HG02840 (cell line): ENCODE data around the gene DYRK3.
A peak's percentile ranks its signal among the peaks of the same experiment; 100 is the strongest.
"Not testable (repeated sequence)": the region's sequence is repeated elsewhere in the genome, so short reads cannot be mapped to it uniquely, and the experiment has no call there.

Experiments
- ATAC-seq: cut with Tn5 transposase; IDR thresholded peaks from one replicate; pipeline ENCODE4 v1.9.1; 2021; ENCODE audit warnings: mild to moderate bottlenecking, moderate library complexity, moderate number of reproducible peaks; ENCODE audit not compliant: unreplicated experiment, low FRiP score

DYRK3 gene

DNA sequence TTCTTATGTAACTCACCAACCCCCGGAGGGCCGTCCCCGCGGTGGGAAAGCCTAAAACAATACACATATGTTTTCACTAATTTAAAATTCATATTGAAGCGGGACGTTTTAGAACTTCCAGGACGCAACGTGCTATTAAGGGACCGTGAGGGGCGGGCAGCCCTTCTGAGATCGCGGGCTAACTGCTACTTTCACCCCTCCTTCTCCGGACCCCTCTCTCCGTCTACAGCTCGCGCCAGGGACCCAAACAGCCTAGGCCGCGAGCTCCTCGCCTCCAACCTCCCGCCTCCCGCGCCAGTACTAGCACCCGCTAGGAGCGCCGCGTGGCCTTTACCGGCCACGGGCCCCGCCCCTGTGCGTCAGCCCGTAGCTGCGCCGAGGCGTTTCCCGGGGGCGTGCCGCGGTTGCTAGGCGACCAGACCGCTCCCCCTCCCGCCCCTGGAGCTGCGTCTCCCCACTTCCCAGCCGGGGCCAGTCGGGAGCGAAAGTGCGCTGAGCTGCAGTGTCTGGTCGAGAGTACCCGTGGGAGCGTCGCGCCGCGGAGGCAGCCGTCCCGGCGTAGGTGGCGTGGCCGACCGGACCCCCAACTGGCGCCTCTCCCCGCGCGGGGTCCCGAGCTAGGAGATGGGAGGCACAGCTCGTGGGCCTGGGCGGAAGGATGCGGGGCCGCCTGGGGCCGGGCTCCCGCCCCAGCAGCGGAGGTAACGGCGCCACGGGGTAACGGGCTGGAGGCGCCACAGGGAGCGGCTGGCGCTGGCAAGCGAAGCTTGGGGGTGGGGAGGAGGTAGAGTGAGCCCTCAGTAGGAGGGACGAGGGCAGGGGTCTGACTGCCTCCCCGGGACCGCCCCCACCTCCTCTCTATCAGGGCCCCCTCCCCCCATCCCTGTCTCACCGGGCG lies at the start of gene DYRK3:
DYRK3 (plus strand) TSS at position 457 of the 898 bp plus-strand sequence; CDS start at position 625, 168 bp downstream.
- ATAC-seq: peak; percentile 78

DNA sequence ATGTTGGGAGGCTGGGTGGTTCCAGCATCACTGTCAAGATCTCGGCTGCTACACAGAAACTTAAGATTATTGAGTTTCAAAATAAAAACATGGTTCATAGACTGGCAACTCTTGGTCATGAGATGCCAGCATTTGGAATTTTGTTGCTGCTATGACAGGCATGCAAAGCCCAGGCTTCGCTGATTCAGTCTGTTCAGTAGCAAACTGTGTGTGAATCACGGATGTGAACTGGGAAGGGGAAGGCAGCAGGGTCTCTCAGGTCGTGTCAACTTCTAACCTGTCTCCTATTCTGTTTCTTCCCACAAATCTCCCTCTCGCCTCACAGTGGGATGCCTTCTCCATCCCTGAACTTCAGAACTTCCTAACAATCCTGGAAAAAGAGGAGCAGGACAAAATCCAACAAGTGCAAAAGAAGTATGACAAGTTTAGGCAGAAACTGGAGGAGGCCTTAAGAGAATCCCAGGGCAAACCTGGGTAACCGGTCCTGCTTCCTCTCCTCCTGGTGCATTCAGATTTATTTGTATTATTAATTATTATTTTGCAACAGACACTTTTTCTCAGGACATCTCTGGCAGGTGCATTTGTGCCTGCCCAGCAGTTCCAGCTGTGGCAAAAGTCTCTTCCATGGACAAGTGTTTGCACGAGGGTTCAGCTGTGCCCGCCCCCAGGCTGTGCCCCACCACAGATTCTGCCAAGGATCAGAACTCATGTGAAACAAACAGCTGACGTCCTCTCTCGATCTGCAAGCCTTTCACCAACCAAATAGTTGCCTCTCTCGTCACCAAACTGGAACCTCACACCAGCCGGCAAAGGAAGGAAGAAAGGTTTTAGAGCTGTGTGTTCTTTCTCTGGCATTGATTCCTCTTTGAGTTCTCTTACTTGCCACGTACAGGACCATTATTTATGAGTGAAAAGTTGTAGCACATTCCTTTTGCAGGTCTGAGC lies 48.6 kb upstream of the DYRK3 start:
- ATAC-seq: no peak

- ATAC-seq: no peak
Measured at GRCh38 chr1:206587904-206588303, 47.4 kb upstream of the DYRK3 start.

- no peak for ATAC-seq
Measured at GRCh38 chr1:206588492-206588891, 46.8 kb upstream of the DYRK3 start.

DNA sequence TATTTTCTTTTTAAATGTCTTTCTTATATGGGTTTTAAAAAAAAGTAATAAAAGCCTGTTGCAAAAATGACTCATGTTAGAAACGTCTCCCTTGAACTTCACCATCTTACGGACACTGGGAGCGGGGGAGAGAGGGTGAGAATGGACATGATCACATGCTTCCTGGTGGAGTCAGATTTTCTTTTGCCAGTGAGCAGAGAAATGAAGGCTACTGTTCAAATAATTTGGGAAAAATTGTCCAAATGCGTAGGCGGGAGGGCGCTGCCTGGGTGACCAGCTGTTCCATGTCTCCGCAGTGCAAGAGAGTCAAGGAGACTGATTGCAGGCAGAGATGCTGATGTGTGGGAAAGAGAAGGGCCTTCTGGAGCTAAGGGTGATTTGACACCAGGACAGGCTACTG lies 46.1 kb upstream of the DYRK3 start:
- ATAC-seq: no peak

DNA sequence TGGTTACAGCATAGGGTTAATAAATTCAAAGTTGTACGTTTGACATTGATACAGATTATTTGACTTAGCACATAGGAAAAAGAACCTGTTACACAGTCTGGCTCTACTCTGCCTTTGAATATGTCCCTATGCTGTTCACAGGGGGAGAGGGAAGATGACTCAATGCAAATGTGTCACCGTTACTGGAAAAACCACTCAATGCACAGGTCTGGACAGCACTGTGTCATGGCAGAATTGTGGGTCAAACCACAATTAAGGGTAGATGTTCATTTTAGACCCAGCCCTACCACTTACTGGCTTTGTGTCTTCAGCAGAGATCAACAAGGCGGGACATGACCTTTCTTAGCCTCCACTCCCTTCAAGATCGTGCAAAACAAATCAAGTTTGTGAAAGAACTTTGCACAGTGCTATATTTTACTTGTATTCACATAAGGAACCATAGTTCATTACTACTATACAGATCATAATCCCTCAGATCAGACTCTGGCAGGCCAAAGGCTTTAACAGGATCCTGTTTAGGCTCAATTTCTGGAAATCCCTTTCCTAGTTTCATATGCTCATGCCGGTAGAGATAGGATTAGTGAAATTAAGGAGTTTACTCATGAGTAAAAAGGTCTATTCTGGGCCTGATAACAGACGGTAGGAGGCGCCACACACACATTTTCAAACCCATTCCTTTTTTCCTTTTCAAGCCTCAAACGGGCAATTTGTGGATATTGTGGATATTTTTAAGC lies 45.1 kb upstream of the DYRK3 start:
- no peak for ATAC-seq

GRCh38 chr1:206591226-206591625 lies 44.1 kb upstream of the DYRK3 start:
- no peak for ATAC-seq

DNA sequence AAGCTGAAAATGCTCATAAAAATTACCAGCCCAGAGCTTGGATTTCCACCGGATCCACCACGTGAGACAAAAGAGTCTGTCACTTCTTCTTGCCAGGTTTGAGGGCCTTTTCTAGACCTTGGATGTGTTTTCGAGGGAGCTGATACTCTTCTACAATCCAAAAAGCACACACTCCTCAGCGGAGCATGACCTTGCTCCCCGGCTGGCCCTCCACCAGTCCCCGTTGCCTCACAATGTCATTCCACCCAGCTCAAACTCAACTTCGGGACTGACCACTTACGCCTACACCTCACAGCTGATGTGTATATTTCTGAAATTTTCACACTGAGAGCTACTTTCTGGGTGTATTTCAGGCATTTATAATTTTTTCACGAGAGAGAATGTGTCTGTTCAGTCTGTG lies 43.6 kb upstream of the DYRK3 start:
- ATAC-seq: no peak

- no peak for ATAC-seq
Measured at GRCh38 chr1:206593351-206593925, 41.9 kb upstream of the DYRK3 start.

- ATAC-seq: no peak
Measured at GRCh38 chr1:206595581-206596318, 39.6 kb upstream of the DYRK3 start.

- ATAC-seq: no peak
Measured at GRCh38 chr1:206596319-206596666, 39.0 kb upstream of the DYRK3 start.

- no peak for ATAC-seq
Measured at GRCh38 chr1:206600527-206600926, 34.8 kb upstream of the DYRK3 start.

DNA sequence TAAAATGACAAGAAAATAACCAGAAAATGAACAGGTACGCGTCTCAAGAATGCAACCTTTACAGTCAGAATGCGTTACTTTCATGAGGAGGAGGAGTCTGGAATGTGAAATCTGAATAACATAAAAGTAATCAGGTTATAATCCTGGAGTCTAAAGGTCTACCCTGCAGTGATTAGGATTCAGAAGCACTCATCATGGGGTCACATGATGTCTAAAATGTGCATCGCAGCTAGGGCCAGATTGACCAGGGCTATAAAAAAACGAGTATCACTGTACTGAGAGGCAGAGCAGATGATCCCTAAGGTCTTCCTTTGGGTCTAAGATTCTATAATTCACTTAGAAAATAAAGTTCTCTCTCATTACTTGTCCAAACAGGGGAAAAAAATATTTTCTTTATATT lies 30.5 kb upstream of the DYRK3 start:
- no peak for ATAC-seq

GRCh38 chr1:206606867-206607266 lies 28.5 kb upstream of the DYRK3 start:
- no peak for ATAC-seq

DNA sequence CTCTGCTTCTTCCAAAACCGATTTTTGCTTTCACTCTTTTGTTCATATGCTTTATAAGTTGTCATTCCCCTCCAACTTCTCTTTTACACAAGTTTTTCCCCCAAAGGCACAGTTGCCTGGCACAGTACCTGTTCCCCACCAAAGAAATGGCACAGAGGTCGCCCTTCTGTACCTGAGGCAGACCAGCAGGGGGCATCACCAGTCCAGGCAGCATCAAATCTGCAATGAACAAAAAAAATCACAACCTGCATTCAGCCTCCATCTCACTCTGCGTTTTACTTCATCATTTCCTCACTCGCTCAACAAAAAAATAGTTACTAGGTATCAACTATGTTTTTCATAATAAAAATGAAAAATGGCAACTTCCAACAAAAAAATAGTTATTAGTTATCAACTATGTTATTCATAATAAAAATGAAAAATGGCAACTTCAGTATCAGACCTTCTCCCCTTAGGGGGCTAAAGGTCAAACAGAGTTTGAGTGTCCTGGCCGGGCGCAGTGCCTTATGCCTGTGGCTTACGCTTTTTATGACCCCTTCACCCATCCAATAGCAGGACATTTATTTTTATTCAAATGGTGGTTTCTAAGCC lies 27.1 kb upstream of the DYRK3 start:
- no peak for ATAC-seq

GRCh38 chr1:206609229-206609991 lies 25.9 kb upstream of the DYRK3 start:
- no peak for ATAC-seq

GRCh38 chr1:206612129-206612876 lies 23.0 kb upstream of the DYRK3 start, which contains the start of gene EIF2D:
Gene EIF2D (minus strand): TSS chr1:206612465. CDS start chr1:206612342, 123 bp downstream.
- ATAC-seq: peak; percentile 83

DNA sequence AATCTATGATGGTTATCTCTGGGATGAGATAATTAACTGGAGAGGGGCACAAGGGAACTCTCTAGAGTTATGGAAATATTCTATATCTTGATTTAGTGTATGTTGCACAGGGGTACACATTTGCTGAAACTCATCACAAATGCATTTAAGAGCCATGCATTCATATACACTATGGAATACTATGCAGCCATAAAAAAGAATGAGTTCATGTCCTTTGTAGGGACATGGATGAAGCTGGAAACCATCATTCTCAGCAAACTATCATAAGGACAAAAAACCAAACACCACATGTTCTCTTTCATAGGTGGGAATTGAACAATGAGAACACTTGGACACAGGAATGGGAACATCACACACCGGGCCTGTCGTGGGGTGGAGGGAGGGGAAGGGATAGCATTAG lies 8.9 kb upstream of the DYRK3 start:
- ATAC-seq: not testable (repeated sequence)
